ENCODE data around the gene WASHC2C.
A peak's percentile ranks its signal among the peaks of the same experiment; 100 is the strongest.
"Not testable (repeated sequence)": the region's sequence is repeated elsewhere in the genome, so short reads cannot be mapped to it uniquely, and the experiment has no call there.

The WASHC2C gene

GRCh38 chr10:45753979-45754495, 27.0 kb downstream of the WASHC2C start:
- POLR2A ChIA-PET (ENCODE audit: low non-redundant PET); DNase-seq (ENCODE audit: low spot score); H3K27ac ChIP-seq; CTCF ChIA-PET: not testable (repeated sequence)

GRCh38 chr10:45755083-45755482, 28.0 kb downstream of the WASHC2C start:
- POLR2A ChIA-PET (ENCODE audit: low non-redundant PET); CTCF ChIA-PET; DNase-seq (ENCODE audit: low spot score); H3K27ac ChIP-seq: not testable (repeated sequence)

GRCh38 chr10:45756065-45756464, 29.0 kb downstream of the WASHC2C start:
- H3K27ac ChIP-seq; POLR2A ChIA-PET (ENCODE audit: low non-redundant PET); CTCF ChIA-PET; DNase-seq (ENCODE audit: low spot score): not testable (repeated sequence)

- CTCF ChIA-PET; POLR2A ChIA-PET (ENCODE audit: low non-redundant PET); DNase-seq (ENCODE audit: low spot score); H3K27ac ChIP-seq: not testable (repeated sequence)
These were observed 30.8 kb downstream of the WASHC2C start for GRCh38 chr10:45757661-45758396.

GRCh38 chr10:45761622-45762021, 34.6 kb downstream of the WASHC2C start:
- DNase-seq (ENCODE audit: low spot score); CTCF ChIA-PET; H3K27ac ChIP-seq; POLR2A ChIA-PET (ENCODE audit: low non-redundant PET): not testable (repeated sequence)

GRCh38 chr10:45763037-45763436, 36.0 kb downstream of the WASHC2C start:
- POLR2A ChIA-PET (ENCODE audit: low non-redundant PET); H3K27ac ChIP-seq; DNase-seq (ENCODE audit: low spot score); CTCF ChIA-PET: not testable (repeated sequence)

- CTCF ChIA-PET; POLR2A ChIA-PET (ENCODE audit: low non-redundant PET); H3K27ac ChIP-seq; DNase-seq (ENCODE audit: low spot score): not testable (repeated sequence)
These were observed 41.3 kb downstream of the WASHC2C start for GRCh38 chr10:45768334-45768733.

- H3K27ac ChIP-seq; CTCF ChIA-PET; DNase-seq (ENCODE audit: low spot score); POLR2A ChIA-PET (ENCODE audit: low non-redundant PET): not testable (repeated sequence)
These were observed 44.8 kb downstream of the WASHC2C start for GRCh38 chr10:45771757-45772461.

GRCh38 chr10:45786217-45786616, 59.2 kb downstream of the WASHC2C start:
- POLR2A ChIA-PET (ENCODE audit: low non-redundant PET); DNase-seq (ENCODE audit: low spot score); CTCF ChIA-PET; H3K27ac ChIP-seq: not testable (repeated sequence)

- POLR2A ChIA-PET (ENCODE audit: low non-redundant PET); H3K27ac ChIP-seq; DNase-seq (ENCODE audit: low spot score); CTCF ChIA-PET: not testable (repeated sequence)
These were observed 60.2 kb downstream of the WASHC2C start for GRCh38 chr10:45787212-45787741.

GRCh38 chr10:45789991-45790390, 62.9 kb downstream of the WASHC2C start:
- DNase-seq (ENCODE audit: low spot score); H3K27ac ChIP-seq; POLR2A ChIA-PET (ENCODE audit: low non-redundant PET): not testable (repeated sequence)
- CTCF ChIA-PET = interaction anchor here (0.6 kb wide), 1 partner anchor 325 kb away, joined by 5 read pairs; no protein-coding TSS in a partner anchor

- H3K27ac ChIP-seq = peak overlapping the region; percentile 56
- POLR2A ChIA-PET (ENCODE audit: low non-redundant PET); CTCF ChIA-PET: not testable (repeated sequence)
- DNase-seq (ENCODE audit: low spot score) = peak; percentile 27
These were observed 63.8 kb downstream of the WASHC2C start for GRCh38 chr10:45790694-45791426.

GRCh38 chr10:45794761-45795160, 67.7 kb downstream of the WASHC2C start:
- DNase-seq (ENCODE audit: low spot score); H3K27ac ChIP-seq; CTCF ChIA-PET; POLR2A ChIA-PET (ENCODE audit: low non-redundant PET): not testable (repeated sequence)

- not testable (repeated sequence) for DNase-seq (ENCODE audit: low spot score)
These were observed 76.3 kb downstream of the WASHC2C start for GRCh38 chr10:45803060-45804010.

GRCh38 chr10:45804996-45805395, 77.9 kb downstream of the WASHC2C start:
- CTCF ChIA-PET; POLR2A ChIA-PET (ENCODE audit: low non-redundant PET); H3K27ac ChIP-seq; DNase-seq (ENCODE audit: low spot score): not testable (repeated sequence)

More at GRCh38 chr10:45803060-45804010, 76.3 kb downstream of the WASHC2C start:
- H3K27ac ChIP-seq; CTCF ChIA-PET; POLR2A ChIA-PET (ENCODE audit: low non-redundant PET): not testable (repeated sequence)

Measured in RWPE1 (cell line).